HG03280 (cell line): Measurements from ENCODE around the gene NGEF.

Source experiments
- ATAC-seq: cut with Tn5 transposase; IDR thresholded peaks from one replicate; pipeline ENCODE4 v1.9.1; 2021; ENCODE audit warnings: mild to moderate bottlenecking, moderate library complexity; ENCODE audit not compliant: unreplicated experiment

The NGEF gene

DNA sequence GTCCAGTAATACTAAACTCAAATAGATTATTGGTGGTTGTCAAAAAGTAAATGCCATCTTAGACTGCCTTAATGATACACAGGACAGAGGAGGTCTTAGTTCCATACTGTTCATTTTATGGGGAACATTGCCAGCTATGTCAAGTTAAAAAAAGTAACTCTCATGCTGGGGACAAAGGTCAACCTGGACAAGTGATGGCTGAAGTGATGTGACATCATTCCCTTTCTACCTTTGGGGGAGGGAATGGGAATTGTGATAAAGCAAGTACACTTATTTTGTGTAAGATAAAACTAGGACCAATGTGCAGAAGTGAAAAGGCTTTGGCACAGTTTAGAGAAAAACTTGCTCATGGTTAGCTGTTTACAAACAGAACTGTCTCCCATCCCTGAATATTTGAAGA lies 167.0 kb downstream of the NGEF start:
- no peak for ATAC-seq

DNA sequence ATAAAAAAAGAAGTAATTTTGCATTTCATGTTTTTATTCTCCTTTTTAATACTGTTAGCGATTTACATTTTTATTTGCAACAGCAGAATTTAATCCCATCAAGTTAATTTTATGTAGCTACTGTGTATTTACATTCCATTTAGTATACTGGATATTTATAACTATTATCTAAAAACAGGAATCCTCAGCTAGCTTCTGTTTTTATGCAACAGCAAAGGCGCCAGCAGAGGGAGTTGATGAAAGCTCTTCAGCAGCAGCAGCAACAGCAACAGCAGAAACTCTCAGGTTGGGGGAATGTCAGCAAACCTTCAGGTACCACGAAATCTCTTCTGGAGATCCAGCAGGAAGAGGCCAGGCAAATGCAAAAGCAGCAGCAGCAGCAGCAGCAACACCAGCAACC lies 169.2 kb downstream of the NGEF start:
- ATAC-seq: no peak

DNA sequence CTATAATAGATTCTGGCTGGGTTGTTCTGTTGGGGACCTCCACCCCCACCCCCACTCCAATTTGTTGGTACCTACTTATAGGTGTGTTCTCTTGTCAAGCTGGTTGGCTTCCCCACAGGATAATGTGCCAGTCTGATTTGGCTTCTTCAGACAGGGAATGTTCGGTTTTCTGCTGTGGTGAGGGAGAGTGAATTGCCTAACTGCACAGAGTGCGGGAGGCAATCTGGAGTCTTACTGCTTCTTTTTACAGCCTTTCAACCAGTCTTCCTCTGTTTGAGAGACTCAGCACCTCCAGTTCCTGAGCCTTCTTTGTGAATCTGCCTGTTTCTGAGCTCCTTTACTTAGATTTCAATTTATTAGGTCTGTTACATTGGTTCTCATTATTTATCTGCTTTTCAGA lies 170.4 kb downstream of the NGEF start:
- no peak for ATAC-seq

DNA sequence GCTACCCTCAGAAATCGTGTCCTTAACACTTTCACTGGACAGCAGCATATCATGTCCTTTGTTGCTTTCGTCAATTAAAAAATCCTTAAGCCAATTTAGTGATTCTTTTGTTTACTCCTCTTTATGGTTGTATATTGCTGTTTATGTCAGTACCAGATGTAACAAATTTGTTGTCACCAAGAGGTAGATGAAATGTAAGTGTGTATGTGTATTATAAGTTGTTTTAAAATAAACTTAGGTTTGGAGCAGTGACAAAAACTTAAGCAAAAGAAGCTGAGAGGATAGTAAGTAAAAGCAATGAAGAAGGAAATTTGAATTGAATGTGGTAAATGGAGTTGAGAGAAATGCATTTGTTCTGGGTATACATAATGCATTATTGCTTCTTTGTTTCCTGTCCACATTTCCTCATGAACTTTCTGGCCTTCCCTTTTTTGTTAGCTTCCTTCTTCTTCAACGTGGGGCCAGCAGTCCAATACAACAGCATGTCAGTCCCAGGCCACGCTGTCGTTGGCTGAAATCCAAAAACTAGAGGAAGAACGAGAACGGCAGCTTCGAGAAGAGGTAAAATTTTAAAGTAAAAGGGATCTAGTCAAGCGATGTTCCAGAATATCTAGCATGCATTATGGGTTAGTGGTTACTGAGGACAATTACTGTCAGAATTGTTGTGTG lies 173.5 kb downstream of the NGEF start:
- no peak for ATAC-seq

DNA sequence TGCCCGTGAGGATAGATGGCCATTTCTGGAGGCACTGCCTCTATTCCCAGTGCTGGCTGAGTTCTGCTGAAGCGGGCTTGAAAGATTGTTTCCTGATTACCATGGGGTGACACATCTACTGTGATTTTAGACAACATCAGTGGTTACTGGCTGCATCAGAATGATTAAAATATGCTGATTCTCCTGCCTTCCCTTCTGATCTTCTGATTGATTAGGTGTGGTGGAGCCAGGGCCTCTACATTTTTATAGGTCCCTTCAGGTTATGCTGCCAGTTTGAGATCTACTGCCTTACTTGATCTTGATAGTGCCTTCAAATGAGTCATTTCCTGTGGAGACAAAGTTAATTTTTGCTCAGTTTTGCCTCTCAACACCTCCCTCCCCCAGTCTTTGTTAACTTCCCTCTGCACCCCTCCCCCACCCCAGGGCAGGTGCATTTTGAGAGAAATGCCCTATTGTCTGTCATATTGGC lies 174.6 kb downstream of the NGEF start:
- no peak for ATAC-seq

DNA sequence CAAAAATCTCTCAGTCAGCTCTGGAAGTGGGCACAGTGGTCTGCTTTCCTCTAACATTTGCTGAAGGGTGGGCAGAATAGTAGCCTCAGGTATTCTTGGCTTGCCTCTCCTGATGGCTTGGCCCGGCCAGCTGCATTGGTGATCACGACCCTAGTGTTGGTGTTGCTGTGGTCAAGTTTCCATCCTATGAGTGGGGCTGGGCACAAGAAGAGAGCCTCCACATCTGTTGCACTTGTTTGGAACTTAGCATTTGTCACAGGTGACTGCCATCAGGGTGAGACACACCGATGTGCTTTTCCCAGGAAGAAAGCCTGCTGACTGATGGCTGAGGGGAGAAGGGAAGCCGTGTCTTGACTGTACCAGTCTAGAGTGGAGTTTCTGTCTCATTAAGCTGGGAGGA lies 176.1 kb downstream of the NGEF start:
- ATAC-seq: no peak

DNA sequence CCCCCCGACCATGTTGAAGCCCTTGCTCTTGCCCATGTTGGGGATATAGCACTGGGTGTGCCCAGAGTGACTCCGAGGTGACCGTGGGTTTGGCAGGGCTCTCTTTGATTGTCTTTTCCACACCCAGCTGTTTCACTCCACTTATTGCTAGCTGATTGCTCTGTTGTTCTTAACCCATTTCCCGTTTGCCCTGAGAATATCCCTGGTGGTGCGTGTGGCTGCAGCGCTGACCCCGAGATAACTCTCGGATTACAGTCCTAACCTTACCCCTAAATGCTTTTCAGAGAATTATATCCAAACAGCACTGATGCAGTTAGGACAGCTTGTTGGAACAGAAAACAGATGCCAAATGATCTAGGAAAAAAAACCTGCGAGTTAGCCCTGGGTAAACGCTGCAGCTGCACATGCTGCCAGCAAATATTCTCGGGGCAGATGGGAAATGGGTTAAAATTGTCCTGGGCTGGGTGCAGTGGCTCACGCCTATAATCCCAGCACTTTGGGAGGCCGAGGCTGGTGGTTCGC lies 177.3 kb downstream of the NGEF start:
- no peak for ATAC-seq

DNA sequence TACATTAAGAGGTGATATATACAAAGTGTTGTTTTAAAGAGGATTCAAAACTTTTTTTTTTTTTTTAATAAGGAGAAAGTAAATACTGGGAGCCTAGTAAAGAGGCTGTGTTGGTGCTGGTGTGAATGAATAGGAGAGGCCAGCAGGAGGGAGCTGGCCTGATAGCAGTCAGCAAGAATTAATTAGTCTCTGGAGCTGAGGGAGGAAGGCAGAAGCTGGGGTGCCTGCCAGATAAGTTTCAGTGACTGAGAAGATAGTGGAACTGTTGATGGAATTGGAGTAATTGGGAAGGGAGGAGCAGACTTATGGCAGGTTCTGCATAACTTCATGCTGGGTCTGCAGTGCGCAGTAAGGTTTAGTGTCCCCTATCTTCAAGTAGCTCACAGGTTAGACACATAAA lies 179.2 kb downstream of the NGEF start:
- ATAC-seq: no peak

DNA sequence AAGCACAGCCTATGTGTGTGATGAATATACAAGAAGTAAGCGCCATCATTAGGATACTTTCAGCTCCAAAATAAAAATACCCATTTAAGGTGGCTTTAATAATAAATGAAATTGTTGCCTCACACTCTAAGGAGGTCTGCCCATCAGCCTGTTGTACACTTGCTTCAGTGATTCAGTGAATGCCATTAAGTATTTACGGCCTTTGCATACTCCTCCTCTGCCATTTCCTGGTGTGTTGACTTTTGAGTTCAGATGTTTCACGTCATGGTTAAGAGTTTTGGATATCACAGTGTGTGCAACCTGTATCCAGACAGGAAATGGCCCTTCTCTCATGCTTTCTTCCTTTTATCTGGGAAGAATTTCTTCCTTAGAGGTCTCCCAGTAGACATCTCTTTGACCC lies 181.6 kb downstream of the NGEF start:
- ATAC-seq: no peak

DNA sequence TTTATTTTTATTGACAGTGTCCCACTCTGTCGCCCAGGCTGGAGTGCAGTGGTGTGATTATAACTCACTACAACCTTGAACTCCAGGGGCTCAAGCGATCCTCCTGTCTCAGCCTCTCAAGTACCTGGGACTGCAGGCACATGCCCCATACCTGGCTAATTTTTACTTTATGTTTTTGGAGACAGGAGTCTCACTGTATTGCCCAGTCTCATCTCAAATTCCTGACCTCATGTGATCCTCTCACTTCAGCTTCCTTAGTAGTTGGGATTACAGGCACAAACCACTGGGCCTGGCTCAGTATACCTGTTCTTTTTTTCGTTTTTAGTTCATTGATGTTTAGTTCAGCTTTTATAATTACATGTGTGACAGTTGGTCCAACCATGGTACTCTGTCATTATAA lies 183.1 kb downstream of the NGEF start:
- no peak for ATAC-seq
